ENCODE measurements around the gene ARL3.
A peak's percentile ranks its signal among the peaks of the same experiment; 100 is the strongest.
"Not testable (repeated sequence)": the region's sequence is repeated elsewhere in the genome, so short reads cannot be mapped to it uniquely, and the experiment has no call there.

ARL3 gene

GRCh38 chr10:102741726-102742237 lies 27.6 kb upstream of the ARL3 start:
- no peak for DNase-seq (ENCODE audit: low read depth, low spot score)

DNA sequence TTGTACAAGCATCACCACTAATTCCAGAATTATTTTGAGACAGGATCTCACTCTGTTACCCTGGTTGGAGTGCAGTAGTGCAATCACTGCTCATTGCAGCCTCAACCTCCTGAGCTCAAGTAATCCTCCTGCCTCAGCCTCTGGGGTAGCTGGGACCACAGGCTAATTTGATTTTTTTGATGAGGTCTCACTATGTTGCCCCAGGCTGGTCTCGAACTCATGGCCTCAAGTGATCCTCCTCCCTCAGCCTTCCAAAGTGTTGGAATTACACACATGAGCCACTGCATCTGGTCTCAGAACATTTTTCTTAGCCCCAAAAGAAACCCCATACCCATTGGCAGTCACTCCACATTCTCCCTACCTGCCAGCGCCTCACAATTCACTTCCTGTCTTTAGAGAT lies 26.0 kb upstream of the ARL3 start:
- no peak for DNase-seq (ENCODE audit: low read depth, low spot score)
- no peak overlapping the region for H3K4me3 ChIP-seq (ENCODE audit: low read length)

More at GRCh38 chr10:102741726-102742237, 27.6 kb upstream of the ARL3 start:
- H3K4me3 ChIP-seq (ENCODE audit: low read length): no peak overlapping the region

GRCh38 chr10:102738692-102739121 lies 24.5 kb upstream of the ARL3 start:
- H3K4me3 ChIP-seq (ENCODE audit: low read length): no peak overlapping the region
- no peak for DNase-seq (ENCODE audit: low read depth, low spot score)

DNA sequence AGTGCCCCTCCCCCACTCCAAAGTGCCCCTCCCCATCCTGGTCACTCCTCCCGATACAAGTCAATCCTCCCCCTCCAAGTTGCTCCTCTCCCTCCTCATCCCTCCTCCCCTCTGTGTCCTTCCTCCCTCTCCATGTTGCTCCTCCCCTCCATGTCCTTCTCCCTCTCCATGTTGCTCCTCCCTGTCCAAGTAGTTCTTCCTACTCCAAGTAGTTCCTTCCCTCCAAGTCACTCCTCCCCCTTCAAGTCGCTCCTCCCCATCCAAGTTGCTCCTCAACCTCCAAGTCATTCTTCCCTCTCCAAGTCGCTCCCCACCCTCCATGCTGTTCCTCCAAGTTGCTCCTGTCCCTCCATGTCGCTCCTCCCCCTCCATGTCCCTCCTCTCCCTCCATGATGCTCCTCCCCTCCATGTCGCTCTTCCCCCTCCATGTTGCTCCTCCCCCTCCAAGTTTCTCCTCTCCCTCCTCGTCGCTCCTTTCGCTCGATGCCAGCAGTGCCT lies 20.9 kb upstream of the ARL3 start:
- no peak for DNase-seq (ENCODE audit: low read depth, low spot score)

DNA sequence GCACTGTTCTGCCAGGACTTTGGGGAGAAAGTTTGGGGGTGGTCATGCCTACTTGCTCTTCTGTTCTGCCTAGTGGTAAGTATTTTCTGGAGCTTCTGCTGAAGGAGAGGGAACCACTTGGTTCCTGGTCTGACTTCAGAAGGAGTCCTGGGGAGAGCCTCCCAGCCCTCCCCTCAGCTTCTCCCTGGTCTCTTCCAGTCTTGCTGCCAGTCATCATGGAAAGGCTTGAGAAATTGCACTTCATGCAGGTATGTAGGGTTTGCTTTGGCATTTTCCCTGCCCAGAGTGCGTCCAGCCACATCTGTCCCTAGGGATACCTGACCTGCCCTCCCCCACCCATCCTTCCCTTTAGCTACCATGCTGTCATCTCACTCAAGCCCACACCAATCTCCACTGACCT lies 18.5 kb upstream of the ARL3 start:
- no peak overlapping the region for H3K4me3 ChIP-seq (ENCODE audit: low read length)
- no peak for DNase-seq (ENCODE audit: low read depth, low spot score)

More for the DNA sequence above, 20.9 kb upstream of the ARL3 start:
- H3K4me3 ChIP-seq (ENCODE audit: low read length): no peak overlapping the region

DNA sequence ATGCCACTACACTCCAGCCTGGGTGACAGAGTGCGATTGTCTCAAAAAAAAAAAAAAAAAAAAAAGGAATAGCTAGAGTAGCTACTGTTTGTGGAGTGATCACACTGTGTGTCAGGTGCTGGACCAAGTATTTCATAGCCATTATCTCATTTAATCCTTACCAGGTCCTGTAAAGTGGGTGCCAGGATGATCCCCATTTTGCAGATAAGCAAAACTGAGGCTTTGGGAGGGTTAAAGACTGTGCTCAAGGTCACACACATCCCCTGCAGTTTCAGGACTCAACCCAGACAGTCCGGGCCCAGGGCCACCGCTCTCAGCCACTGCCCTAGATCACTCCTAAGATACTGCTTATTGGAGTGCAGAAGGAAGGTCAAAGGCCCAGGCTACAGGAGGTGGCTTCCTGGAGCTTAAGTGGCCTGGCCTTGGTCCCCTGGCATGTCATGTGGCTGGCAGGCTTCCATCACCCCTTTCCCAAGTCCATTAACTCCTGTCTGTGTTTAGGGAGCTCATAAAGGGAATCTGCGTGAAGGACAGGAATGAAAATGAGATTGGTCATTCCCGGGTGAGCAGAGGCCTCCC lies 17.1 kb upstream of the ARL3 start:
- no peak for DNase-seq (ENCODE audit: low read depth, low spot score)
- H3K4me3 ChIP-seq (ENCODE audit: low read length): no peak overlapping the region

GRCh38 chr10:102729029-102730026 lies 15.1 kb upstream of the ARL3 start:
- DNase-seq (ENCODE audit: low read depth, low spot score): no peak

DNA sequence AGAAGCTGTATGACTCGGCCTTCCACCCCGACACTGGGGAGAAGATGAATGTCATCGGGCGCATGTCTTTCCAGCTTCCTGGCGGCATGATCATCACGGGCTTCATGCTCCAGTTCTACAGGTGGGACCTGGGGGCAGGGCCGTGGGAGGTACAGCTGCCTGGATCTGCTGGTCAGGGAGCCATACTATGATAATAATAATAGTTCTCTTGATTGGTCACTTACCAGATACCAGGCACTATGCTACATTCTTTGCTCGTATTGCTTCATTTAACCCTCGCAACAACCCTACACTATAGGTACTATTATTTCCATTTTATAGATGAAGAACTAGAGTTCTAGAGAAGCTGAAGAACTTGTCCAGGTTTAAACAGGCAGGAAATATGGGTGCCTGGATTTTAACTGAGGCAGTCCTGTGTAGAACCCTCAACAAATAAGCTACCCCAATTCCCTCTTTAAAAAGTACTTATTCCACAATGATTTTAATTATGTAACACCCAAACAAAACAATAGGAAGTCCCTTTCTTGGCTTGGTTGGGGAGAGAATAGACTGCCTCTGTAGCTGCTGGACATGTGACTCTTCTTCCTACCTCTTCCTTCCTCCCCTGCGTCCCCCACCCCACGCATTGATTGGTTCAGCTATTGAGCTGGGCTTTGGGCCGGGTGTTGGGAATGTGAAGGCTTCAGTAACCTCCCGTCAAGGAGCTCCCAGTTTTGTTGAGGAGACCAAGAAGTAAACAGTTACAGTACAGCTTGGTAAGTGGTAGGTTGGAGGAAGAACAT lies 13.0 kb upstream of the ARL3 start:
- H3K4me3 ChIP-seq (ENCODE audit: low read length): no peak overlapping the region

More at GRCh38 chr10:102729029-102730026, 15.1 kb upstream of the ARL3 start:
- no peak overlapping the region for H3K4me3 ChIP-seq (ENCODE audit: low read length)

DNA sequence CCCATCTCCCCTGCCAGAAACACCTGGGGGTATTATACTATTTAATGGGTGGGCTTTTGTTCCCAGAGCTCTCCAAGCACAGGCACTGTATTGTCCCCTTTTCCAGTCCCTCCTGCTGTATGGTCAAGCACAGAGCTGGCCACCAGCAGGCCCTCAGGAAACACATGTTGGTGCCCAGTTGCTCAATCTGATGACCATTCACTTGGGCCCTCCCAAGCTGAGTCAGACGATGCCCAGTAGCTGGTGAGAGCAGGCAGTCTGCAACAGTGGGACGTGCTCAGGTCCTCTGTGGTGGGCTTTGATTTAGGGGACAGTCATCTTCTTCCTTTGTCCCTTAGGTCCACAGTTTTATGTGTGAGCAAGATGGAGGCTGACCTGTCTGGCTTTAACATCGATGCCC lies 12.1 kb upstream of the ARL3 start:
- no peak for DNase-seq (ENCODE audit: low read depth, low spot score)
- H3K4me3 ChIP-seq (ENCODE audit: low read length): no peak overlapping the region

More for the DNA sequence above, 13.0 kb upstream of the ARL3 start:
- DNase-seq (ENCODE audit: low read depth, low spot score): no peak

DNA sequence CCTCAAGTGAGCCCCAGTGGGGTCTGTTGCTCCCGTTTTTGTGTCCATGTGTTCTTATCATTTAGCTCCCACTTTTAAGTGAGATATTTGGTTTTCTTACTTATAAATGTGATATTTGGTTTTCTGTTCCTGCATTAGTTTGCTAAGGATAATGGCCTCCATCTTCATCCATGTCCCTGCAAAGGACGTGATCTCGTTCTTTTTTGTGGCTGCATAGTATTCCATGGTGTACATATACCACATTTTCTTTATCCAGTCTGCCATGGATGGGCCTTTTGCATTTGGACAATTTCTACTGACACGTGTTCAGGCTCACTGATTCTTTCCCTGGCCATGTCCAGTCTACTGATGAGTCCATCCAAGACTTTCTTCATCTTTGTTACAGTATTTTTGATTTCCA lies 9.8 kb upstream of the ARL3 start:
- no peak for DNase-seq (ENCODE audit: low read depth, low spot score)

GRCh38 chr10:102721954-102722353 lies 7.8 kb upstream of the ARL3 start:
- no peak overlapping the region for H3K4me3 ChIP-seq (ENCODE audit: low read length)
- no peak for DNase-seq (ENCODE audit: low read depth, low spot score)

More for the DNA sequence above, 9.8 kb upstream of the ARL3 start:
- H3K4me3 ChIP-seq (ENCODE audit: low read length): no peak overlapping the region

GRCh38 chr10:102720775-102721301 lies 6.6 kb upstream of the ARL3 start:
- no peak for DNase-seq (ENCODE audit: low read depth, low spot score)
- no peak overlapping the region for H3K4me3 ChIP-seq (ENCODE audit: low read length)

DNA sequence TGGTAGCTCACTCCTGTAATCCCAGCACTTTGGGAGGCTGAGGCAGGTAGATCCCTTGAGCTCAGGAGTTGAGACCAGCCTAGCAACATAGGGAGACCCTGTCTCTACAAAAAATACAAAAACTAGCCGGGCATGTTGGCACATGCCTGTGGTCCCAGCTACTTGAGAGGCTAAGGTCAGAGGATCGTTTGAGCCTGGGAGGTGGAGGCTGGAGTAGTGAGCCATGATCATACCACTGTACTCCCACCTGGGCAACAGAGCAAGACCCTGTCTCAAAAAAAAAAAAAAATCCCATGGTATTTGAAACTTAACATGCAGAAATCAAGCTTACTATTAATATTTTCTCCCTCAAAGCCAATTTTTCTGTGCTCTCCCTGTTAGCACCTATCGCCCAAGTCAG lies 6.1 kb upstream of the ARL3 start:
- DNase-seq (ENCODE audit: low read depth, low spot score): no peak
- H3K4me3 ChIP-seq (ENCODE audit: low read length): no peak overlapping the region

GRCh38 chr10:102718220-102718619 lies 4.0 kb upstream of the ARL3 start:
- peak overlapping the region; percentile 7; the same call in 1 of the 2 replicates for H3K4me3 ChIP-seq (ENCODE audit: low read length)
- peak; percentile 78 for DNase-seq (ENCODE audit: low read depth, low spot score)

DNA sequence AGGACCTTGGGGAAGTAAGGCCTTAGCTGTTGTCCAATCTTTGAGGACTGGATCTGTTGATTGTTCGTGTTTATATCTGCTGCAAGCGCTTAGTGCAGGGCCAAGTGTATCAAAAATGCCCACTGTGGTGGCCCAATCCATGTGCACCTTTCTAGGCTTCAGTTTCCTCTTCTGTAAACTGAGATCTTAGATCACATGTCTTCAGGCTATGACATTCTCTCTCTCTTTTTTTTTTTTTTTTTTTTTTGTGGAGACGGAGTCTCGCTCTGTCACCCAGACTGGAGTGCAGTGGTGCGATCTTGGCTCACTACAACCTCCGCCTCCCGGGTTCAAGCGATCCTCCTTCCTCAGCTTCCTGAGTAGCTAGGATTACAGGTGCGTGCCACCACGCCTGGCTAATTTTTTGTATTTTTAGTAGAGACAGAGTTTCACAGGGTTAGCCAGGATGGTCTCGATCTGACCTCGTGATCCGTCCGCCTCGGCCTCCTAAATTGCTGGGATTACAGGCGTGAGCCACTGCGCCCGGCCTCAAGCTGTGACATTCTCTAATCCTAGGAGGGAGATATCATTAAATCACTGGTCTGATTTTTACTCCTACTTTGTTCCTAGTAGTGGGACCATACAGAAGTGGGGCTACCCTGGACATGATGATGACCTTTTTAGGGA lies 2.8 kb upstream of the ARL3 start:
- not testable (repeated sequence) for DNase-seq (ENCODE audit: low read depth, low spot score); H3K4me3 ChIP-seq (ENCODE audit: low read length)

DNA sequence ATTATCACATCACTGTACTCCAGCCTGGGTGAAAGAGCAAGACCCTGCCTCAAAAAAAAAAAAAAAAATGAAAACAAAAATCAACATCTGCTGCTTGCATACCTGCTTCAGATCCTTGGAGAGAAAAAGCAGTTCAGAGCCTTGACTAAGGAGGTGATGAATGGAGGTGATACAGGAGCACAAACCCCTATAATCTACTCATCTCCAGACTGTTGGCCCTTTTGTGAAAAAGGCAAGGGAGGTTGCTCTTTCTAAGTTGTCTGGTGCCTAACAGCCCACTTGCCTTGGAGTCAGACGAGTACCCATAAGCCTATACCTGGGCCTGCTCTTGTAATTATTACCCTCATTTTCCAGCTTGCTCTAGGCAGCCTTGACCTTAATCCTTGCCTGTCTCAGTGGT lies 1.7 kb upstream of the ARL3 start:
- H3K4me3 ChIP-seq (ENCODE audit: low read length): peak overlapping the region; percentile 95
- no peak for DNase-seq (ENCODE audit: low read depth, low spot score)

- peak within 1 kb of the TSS; percentile 95 for H3K4me3 ChIP-seq (ENCODE audit: low read length)
- no peak for DNase-seq (ENCODE audit: low read depth, low spot score)
Measured at GRCh38 chr10:102714621-102715455, 641 bp upstream of the ARL3 start, which contains the start of gene SFXN2. Gene SFXN2, plus strand, starts transcription at chr10:102714636. Its CDS starts 12,001 bp downstream, at chr10:102726637.

DNA sequence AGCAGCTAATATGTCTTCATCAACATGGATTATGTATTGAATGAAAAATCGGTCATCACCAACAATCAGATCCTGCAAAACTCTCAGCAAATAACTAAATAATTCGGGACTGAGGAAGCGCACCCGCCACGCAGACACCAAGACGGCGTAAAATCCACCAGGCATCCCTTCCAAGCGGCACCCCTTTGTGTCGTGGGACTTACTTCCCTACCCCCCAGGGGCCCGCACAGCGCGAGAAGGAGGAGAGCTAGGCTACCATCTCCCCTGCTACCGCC lies 721 bp downstream of the ARL3 start:
- H3K4me3 ChIP-seq (ENCODE audit: low read length): peak overlapping the region; percentile 95
- DNase-seq (ENCODE audit: low read depth, low spot score): no peak

Data from Jurkat, Clone E6-1 (cell line).